ENCODE results near the gene ETS1.

ETS1 gene

DNA sequence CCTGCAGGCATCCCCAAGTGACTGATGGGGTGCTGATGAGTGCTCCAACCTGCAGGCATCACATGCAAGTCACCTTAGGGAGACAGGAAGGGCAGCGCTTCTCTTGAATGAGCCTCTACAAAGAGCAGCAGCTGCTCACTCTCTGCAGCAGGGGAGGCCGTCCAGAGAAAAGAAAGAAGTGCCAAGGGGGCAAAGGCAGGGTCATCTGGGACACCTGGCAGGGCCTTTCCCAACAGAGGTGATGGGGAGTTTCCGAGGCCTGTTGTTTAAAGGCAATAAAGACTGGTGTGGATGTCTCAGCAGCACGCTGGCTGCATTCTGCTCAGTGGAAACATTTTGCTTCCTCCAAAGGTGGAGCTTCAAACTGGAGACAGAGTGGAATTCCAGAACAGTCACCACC, 113.7 kb downstream of the ETS1 start:
- DNase-seq (ENCODE audit: low spot score) = no peak
- TF ChIP-seq, protein P1, sequence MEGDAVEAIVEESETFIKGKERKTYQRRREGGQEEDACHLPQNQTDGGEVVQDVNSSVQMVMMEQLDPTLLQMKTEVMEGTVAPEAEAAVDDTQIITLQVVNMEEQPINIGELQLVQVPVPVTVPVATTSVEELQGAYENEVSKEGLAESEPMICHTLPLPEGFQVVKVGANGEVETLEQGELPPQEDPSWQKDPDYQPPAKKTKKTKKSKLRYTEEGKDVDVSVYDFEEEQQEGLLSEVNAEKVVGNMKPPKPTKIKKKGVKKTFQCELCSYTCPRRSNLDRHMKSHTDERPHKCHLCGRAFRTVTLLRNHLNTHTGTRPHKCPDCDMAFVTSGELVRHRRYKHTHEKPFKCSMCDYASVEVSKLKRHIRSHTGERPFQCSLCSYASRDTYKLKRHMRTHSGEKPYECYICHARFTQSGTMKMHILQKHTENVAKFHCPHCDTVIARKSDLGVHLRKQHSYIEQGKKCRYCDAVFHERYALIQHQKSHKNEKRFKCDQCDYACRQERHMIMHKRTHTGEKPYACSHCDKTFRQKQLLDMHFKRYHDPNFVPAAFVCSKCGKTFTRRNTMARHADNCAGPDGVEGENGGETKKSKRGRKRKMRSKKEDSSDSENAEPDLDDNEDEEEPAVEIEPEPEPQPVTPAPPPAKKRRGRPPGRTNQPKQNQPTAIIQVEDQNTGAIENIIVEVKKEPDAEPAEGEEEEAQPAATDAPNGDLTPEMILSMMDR (IDR thresholded peaks at IDR 0.05) = no peak
- no peak overlapping the region for H3K4me3 ChIP-seq
- peak overlapping the region in 1 of 2 donors; percentile 39 for H3K27ac ChIP-seq

DNA sequence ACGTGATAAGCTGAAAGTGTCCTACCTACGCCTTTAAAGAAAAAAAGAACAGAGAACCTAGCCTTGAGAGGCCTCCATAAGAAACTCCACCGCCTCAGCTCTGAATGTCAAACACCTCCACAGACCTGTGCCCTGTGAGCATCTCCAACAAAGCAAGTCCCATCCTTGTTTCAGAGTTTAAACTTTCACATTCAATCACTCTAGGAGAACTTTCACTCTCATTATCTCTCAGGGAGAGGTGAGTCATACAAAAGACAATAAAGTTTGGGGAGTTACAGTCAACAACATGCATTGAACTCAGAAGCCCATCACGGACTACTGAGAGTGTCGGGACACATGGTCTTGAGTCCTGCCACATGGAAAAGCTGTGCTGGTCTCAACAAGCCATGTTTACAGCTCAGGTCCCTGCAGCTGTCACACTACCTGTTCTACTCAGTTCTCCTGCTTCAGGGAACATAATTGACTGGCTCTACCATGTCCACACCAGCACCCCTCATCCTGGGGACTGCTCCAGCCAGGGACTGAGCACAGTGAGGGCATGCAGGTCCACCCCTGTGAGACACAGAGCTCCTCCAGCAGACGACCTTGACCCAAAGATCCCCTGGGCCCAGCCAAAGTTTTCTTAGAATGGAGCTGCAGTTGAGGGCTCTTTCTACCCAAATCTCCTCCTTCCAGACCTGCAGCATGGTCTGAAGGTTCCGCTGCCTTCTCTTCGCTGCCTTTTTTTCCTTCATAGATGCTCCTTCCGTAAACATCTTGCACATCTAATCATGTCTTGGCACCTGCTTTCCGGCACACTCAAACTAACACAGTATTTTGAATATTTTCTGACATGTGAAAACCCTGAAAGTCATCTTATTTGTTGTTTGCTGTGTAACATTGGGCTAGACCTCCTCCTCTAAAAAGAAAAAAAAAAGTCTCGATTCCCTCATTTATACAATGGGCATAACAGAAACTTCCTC, 114.9 kb downstream of the ETS1 start:
- no peak overlapping the region for H3K4me3 ChIP-seq
- no peak overlapping the region for H3K27ac ChIP-seq
- TF ChIP-seq, protein P1 (IDR thresholded peaks at IDR 0.05) = no peak
- DNase-seq (ENCODE audit: low spot score) = no peak

DNA sequence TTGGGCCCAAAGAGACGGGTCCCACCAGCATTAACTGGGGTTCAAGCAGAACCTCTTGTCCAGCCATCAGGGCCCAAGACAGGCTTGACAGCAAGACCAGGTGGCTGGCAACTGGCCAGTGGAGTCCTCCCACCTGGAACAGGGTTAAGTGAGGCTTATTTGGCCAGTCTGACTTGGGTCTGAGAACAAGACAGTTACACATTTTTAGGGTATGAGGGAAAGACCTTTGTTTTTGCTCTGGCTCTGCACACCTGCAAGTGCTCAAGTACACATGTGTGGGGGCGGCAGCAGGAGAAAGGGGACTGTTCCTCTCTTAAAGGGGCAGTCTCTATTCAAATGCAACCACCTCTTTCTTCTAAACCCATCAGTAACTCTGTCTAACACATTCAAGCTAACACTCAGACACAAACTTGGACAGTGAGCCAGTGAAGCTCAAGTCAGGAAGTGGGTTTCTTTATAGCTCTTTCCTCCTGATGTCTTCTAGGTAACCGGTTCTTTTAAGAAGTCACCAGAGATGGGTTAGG, 116.2 kb downstream of the ETS1 start:
- TF ChIP-seq, protein P1 (IDR thresholded peaks at IDR 0.05) = no peak
- DNase-seq (ENCODE audit: low spot score) = no peak
- Histone ChIP-seq H3K4me3 (no peak overlapping the region), H3K27ac (no peak overlapping the region)

DNA sequence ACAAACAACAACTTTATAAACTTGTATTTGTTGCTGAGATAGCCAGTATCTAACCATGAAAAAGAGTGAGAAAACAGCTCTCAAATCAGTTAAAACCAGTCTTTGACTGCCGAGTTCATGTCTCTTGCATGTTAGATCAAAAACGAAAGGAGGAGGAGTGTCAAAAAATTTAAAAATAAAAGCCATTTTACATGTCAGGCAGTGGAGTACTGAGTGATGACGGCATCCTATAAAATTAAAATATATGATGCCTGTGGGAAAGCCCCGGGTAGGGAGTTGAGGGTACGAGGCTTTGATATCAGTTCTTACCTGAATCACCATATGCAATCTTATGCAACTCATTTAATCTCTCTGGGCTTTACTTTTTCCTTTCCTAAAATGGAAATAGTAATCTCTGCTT, 117.3 kb downstream of the ETS1 start:
- Histone ChIP-seq H3K27ac (no peak overlapping the region), H3K4me3 (no peak overlapping the region)
- no peak for DNase-seq (ENCODE audit: low spot score)
- TF ChIP-seq, protein P1 (IDR thresholded peaks at IDR 0.05) = no peak

DNA sequence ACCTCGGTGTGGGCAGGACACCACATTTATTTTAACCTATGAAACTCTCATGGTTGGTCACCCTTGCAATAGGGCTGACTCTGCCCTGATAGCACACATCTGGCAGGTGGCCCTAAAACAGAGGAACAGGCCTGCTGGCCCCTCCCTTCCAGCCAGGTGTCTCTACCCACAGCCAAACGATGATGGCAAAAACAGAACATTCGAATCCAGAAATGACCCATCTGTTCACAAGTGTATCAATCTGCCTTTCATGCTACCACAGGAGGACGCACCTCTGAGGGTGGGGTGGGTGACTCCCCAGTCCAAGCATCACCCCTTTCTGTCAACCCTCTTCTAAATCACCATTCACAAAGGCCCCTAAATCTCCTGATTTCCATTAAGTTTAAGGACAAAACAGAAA, 118.1 kb downstream of the ETS1 start:
- H3K27ac ChIP-seq = peak overlapping the region; percentile 87 to 91
- TF ChIP-seq, protein P1 (IDR thresholded peaks at IDR 0.05) = no peak
- no peak overlapping the region for H3K4me3 ChIP-seq
- no peak for DNase-seq (ENCODE audit: low spot score)

DNA sequence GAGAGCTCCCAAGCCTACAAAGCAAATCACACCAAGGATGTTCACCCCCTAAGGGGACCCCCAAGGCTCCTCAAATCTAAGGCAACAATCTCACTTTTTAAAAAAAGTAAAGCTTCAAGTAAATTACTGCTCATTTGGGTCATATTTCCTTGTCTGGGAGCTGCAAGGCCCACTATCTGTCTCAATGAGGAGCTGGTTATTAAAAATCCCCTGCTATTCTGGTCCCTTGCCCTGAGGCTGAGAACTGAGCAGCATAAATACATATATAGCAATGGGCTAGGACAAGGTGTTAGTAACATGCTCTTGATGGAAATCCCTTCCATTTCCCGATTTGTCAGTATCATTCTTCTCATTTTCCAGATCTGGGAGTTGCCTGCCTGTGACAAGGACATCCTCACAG, 119.2 kb downstream of the ETS1 start:
- TF ChIP-seq, protein P1 (IDR thresholded peaks at IDR 0.05) = no peak
- peak overlapping the region; percentile 87 to 91 for H3K27ac ChIP-seq
- DNase-seq (ENCODE audit: low spot score) = no peak
- H3K4me3 ChIP-seq = peak overlapping the region; percentile 1

Measured in coronary artery (tissue), 2 donors.